Right lobe of liver (tissue), 4 donors: ENCODE measurements around the gene C4B.

ENCODE experiments used
- CTCF ChIP-seq, 4 donors: fragments of 200-600 bp in 3 of 4; fragments of 450-650 bp in 1 of 4; IDR thresholded peaks; one replicate each; pipeline versions ENCODE4 v1.5.1 to v1.8.0; 2016 to 2022; ENCODE audit warnings: antibody characterized with exemption in 4 of 4, mild to moderate bottlenecking in 2 of 4
- POLR2A ChIP-seq: fragments of 450-650 bp; IDR thresholded peaks from one replicate; pipeline ENCODE4 v1.6.1; 2017; ENCODE audit warnings: antibody characterized with exemption, mild to moderate bottlenecking
- donor health status: DM: no; HTN: no; CAD: no.
- donor health status: DM: no; HTN: no; CAD: no.
- donor health status: DM: no; HTN: yes; CAD: no.

- no peak for TF ChIP-seq CTCF (IDR thresholded peaks at IDR 0.05)
- TF ChIP-seq POLR2A = peak; percentile 51
Measured at GRCh38 chr6:31971993-31972708, 42.4 kb upstream of the C4B start, which contains the start of gene DXO.
